ENCODE results near the gene CDKL5.

GRCh38 chrX:18406531-18407266 is 18.7 kb upstream of the CDKL5 start:
- TF ChIP-seq EZH2phosphoT487 (IDR thresholded peaks at IDR 0.05; ENCODE audit: low read depth) (no peak), CTCF (IDR thresholded peaks at IDR 0.05; ENCODE audit: low read depth, low read length) (no peak)

All from OCI-LY3 (cell line).